IPS-NIHi11 (cell line): ENCODE data around the gene RAET1L.
"Not testable (repeated sequence)": the region's sequence is repeated elsewhere in the genome, so short reads cannot be mapped to it uniquely, and the experiment has no call there.

Experiments used
- DNase-seq: peaks from one replicate; pipeline ENCODE4 v3.0.0; 2012; ENCODE audit warnings: mixed read lengths, low spot score

Gene RAET1L

GRCh38 chr6:150016324-150017185 lies 8.8 kb downstream of the RAET1L start:
- DNase-seq, result peak; percentile 65

GRCh38 chr6:150015281-150016001 lies 9.9 kb downstream of the RAET1L start:
- DNase-seq, result not testable (repeated sequence)

- DNase-seq, result not testable (repeated sequence)
These were observed 10.6 kb downstream of the RAET1L start for GRCh38 chr6:150014623-150015280.

- not testable (repeated sequence) for DNase-seq
These were observed 11.3 kb downstream of the RAET1L start for GRCh38 chr6:150013785-150014622.

GRCh38 chr6:150012846-150013784 lies 12.2 kb downstream of the RAET1L start:
- DNase-seq, result not testable (repeated sequence)

- no peak for DNase-seq
These were observed 16.7 kb downstream of the RAET1L start for GRCh38 chr6:150008588-150008987.

GRCh38 chr6:150006961-150007464 lies 18.3 kb downstream of the RAET1L start:
- peak; percentile 49 for DNase-seq

- no peak for DNase-seq
These were observed 19.3 kb downstream of the RAET1L start for GRCh38 chr6:150005761-150006651.

GRCh38 chr6:150004783-150005717 lies 20.3 kb downstream of the RAET1L start:
- peak; percentile 100 for DNase-seq

GRCh38 chr6:150004101-150004782 lies 21.1 kb downstream of the RAET1L start:
- no peak for DNase-seq

GRCh38 chr6:150003599-150003998 lies 21.7 kb downstream of the RAET1L start:
- DNase-seq, result not testable (repeated sequence)

- no peak for DNase-seq
These were observed 22.6 kb downstream of the RAET1L start for GRCh38 chr6:150002710-150003109.

GRCh38 chr6:150001295-150002008 lies 23.9 kb downstream of the RAET1L start:
- no peak for DNase-seq

GRCh38 chr6:149999636-150000035 lies 25.7 kb downstream of the RAET1L start:
- no peak for DNase-seq

GRCh38 chr6:149995971-149996370 lies 29.4 kb downstream of the RAET1L start:
- DNase-seq, result no peak

- no peak for DNase-seq
These were observed 30.0 kb downstream of the RAET1L start for GRCh38 chr6:149995235-149995750.

GRCh38 chr6:149991838-149992237 lies 33.5 kb downstream of the RAET1L start:
- DNase-seq, result no peak
